C4-2B (cell line): ENCODE results near the gene YWHAG.

ENCODE experiments used
- H3K27ac ChIP-seq: fragments of 450-650 bp; 2 replicates; pipeline ENCODE4 v1.5.1; 2017
- CTCF ChIP-seq: fragments of 450-650 bp; conservative IDR thresholded peaks from 2 replicates; pipeline ENCODE4 v1.5.1; 2017; ENCODE audit warnings: mild to moderate bottlenecking
- ZFX ChIP-seq: fragments of 450-650 bp; IDR thresholded peaks from 2 replicates; pipeline ENCODE4 v1.6.1; 2017

Gene YWHAG

DNA sequence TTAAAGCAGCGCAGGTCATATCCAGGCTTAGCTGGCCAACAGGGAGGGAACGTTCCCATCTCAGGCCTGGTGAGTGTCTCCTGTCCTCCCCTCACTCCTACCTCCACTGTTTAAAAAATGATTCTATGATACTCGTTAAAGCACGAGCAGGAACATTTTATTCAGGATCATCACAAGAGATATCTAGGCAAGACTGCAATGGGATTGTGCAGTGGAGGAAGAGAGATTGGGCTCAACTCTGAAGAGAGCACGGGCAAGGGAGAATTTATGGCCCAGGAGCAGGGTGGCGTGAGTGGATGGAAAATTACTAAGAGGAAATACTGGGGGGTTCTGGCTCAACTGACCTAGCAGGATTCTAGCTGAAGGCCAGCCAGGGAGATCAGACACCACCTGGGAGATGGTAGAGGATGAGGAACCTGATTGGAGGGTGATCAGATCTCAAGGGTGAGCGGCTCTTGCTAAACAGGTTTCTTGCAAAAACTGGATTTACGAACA is 65.3 kb downstream of the YWHAG start:
- TF ChIP-seq CTCF (no peak), ZFX (no peak)
- peak overlapping the region; percentile 83 for H3K27ac ChIP-seq

- peak overlapping the region; percentile 83 for H3K27ac ChIP-seq
These were observed 65.9 kb downstream of the YWHAG start for GRCh38 chr7:76292911-76293310.

DNA sequence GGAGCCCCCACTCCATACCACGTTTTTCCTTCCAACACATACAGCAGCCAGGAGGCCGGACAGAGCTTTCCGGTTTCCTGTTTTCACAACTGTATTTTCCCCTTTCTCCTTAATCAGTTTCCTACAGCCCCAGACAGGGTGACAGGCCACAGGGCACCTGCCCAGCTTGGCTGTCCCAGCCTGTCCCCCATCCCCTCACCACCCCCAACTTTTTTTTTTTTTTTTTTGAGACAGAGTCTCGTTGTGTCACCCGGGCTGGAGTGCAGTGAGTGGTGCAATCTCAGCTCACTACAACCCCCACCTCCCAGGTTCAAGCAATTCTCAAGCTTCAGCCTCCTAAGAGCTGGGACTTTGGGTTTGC is 66.6 kb downstream of the YWHAG start:
- peak overlapping the region; percentile 83 for H3K27ac ChIP-seq

GRCh38 chr7:76291351-76292212 is 67.2 kb downstream of the YWHAG start:
- TF ChIP-seq CTCF = peak; percentile 99
- no peak for TF ChIP-seq ZFX
- peak overlapping the region; percentile 83 for H3K27ac ChIP-seq

More for the DNA sequence above, 66.6 kb downstream of the YWHAG start:
- no peak for TF ChIP-seq ZFX
- TF ChIP-seq CTCF = no peak

GRCh38 chr7:76290847-76291350 is 67.9 kb downstream of the YWHAG start:
- peak overlapping the region; percentile 83 for H3K27ac ChIP-seq

- no peak overlapping the region for H3K27ac ChIP-seq
- no peak for TF ChIP-seq ZFX
- TF ChIP-seq CTCF = no peak
These were observed 71.9 kb downstream of the YWHAG start for GRCh38 chr7:76286842-76287403.

DNA sequence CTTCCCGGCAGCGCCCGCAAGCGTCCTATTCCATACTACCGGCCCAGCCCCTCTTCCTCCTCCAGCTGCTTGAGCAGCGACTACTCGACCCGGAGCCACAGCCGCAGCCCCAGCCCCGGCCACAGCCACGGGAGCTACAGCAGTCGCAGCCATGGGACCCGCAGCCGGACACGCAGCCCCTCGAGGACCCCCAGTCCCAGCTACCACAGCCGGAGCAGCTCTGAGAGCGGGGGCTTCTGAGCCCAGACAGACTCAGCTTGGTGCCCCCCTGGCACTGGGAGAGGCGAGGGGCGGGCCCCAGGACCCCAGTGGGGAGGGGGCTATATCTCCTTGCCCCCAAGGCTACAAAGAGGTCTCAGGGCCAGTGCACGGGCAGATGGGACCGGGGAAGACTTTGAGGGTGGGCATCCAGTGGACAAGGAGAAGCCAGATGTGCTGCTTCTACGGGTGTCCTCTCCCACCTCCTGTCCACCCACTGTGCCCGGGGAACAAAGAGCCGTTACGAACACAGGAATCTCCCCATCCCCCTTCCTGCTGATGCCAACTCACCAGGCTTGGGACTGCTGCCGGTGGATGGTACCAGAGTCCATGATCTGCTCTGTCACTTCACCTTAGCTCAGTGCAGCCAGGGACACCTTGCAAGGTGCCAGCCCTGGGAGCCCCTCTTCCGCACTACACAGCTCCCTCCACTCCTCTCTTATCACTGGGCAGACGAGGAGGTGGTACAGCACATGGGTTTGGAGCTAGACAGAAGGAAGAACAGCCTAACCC is 73.0 kb downstream of the YWHAG start:
- no peak overlapping the region for H3K27ac ChIP-seq
- TF ChIP-seq CTCF (no peak), ZFX (no peak)
